BLaER1 (cell line): ENCODE measurements around the gene HNMT.

Experiments
- H3K27ac ChIP-seq: shearing (Covaris generic); formaldehyde crosslinking; 2 replicates; pipeline ENCODE4 v1.8.1; 2022
- H3K27me3 ChIP-seq: shearing (Covaris generic); formaldehyde crosslinking; 2 replicates; pipeline ENCODE4 v1.8.1; 2022
- H3K36me3 ChIP-seq: shearing (Covaris generic); formaldehyde crosslinking; 2 replicates; pipeline ENCODE4 v1.8.1; 2022
- H3K4me1 ChIP-seq: shearing (Covaris generic); formaldehyde crosslinking; 2 replicates; pipeline ENCODE4 v1.8.1; 2022
- H3K4me2 ChIP-seq: shearing (Covaris generic); formaldehyde crosslinking; 2 replicates; pipeline ENCODE4 v1.8.1; 2022
- H3K4me3 ChIP-seq: shearing (Covaris generic); formaldehyde crosslinking; 2 replicates; pipeline ENCODE4 v1.8.1; 2022
- H3K9ac ChIP-seq: shearing (Covaris generic); formaldehyde crosslinking; 2 replicates; pipeline ENCODE4 v1.8.1; 2022
- H3K9me3 ChIP-seq: shearing (Covaris generic); formaldehyde crosslinking; 2 replicates; pipeline ENCODE4 v1.8.1; 2022
- H4K20me1 ChIP-seq: shearing (Covaris generic); formaldehyde crosslinking; 2 replicates; pipeline ENCODE4 v1.8.1; 2022
- Cebpa-rat ChIP-seq: shearing (Covaris generic); IDR thresholded peaks from 2 replicates; pipeline ENCODE4 v1.8.1; 2022

Gene HNMT

DNA sequence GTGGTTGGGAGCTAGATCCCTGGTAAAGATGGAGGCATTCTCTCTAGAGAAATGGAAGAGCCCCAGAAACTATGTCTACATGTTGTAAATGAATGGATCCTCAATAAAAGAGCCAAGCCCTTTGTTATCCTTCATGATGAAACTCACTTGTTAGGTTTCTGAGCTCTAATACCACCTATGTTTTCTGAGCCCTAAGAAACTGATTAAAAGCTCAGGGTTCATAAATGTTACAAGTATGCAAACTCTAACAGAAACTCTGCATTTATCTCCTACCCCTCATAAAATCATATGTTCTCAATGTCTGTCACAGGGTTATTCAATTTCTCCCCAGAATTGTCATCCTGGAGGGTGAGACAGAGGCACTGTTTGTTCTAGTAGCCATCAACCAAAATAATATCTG lies 18.0 kb upstream of the HNMT start:
- H3K27ac ChIP-seq, result no peak overlapping the region
- no peak overlapping the region for H3K4me3 ChIP-seq
- no peak overlapping the region for H3K4me2 ChIP-seq
- H4K20me1 ChIP-seq, result no peaks in the 10 kb centered on the region
- H3K9me3 ChIP-seq, result no peaks in the 10 kb centered on the region
- H3K36me3 ChIP-seq, result no peaks in the 10 kb centered on the region
- no peaks in the 10 kb centered on the region for H3K4me1 ChIP-seq
- TF ChIP-seq Cebpa-rat, result no peak
- no peak overlapping the region for H3K9ac ChIP-seq
- no peaks in the 10 kb centered on the region for H3K27me3 ChIP-seq

DNA sequence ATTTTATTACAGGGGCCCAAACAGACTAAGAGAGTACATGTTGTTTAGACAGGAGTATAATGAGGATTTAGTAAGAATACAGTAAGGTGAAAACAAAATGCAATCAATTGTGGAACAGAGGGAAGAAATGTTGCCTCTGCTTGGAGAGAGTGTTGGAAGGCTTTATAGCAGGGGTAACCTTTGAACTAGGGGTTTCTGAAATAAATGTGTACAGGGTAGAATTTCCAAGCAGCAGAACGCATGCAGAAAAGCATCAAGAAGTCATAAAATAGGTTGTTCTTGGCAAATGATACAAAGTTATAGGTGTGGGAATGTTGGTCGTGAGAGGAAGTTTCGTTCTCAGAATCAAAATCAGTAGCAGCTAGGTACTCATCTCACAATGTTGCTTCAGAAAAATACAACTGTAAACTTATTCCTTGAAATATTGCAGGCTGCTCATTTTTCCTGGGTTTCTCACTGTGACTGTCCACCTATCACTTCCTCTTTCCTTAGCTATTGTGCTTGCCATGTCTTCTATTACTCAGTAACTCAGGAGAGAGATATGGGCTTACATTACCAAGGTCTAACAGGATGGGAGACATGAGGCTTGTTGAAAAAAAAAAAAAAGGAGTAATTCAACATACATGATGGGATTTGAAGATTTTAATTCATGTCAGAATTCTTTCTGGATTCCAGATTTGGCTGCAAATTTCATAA lies 17.1 kb upstream of the HNMT start:
- no peaks in the 10 kb centered on the region for H3K36me3 ChIP-seq
- H3K27ac ChIP-seq, result no peak overlapping the region
- no peaks in the 10 kb centered on the region for H3K9me3 ChIP-seq
- no peak overlapping the region for H3K4me3 ChIP-seq
- H3K4me2 ChIP-seq, result no peak overlapping the region
- H3K27me3 ChIP-seq, result no peaks in the 10 kb centered on the region
- H3K9ac ChIP-seq, result no peak overlapping the region
- no peaks in the 10 kb centered on the region for H4K20me1 ChIP-seq
- no peaks in the 10 kb centered on the region for H3K4me1 ChIP-seq
- no peak for TF ChIP-seq Cebpa-rat

DNA sequence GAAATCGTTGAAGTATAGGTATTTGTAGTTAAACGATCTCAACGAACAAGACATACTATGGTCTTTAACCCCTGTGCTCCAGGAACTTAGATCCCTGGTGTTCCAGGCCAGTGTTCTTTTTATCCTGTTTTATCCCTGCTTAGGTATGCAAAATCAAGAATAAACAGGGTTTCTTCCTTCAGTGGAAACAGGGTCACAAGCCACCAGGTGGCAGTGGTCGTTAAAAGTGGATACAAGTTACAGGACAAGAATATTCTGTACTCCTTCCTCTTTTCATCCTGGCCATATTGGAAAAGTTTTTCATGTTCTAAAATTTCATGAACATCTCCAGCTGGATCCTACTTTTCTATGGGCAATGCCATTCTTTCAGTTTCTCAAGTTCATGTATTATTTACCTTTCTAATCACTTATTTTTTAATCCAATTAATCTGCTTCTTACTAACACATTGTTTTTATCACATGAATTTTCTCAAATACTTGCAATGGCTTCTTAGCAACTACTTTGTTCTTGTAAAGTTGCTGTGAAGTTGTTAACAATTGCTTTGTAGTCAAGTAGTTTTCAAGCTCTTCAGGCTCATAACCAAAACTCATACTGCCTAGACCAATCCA lies 16.4 kb upstream of the HNMT start:
- H3K27ac ChIP-seq, result no peak overlapping the region
- H3K9me3 ChIP-seq, result no peaks in the 10 kb centered on the region
- H4K20me1 ChIP-seq, result no peaks in the 10 kb centered on the region
- H3K36me3 ChIP-seq, result no peaks in the 10 kb centered on the region
- H3K4me2 ChIP-seq, result no peak overlapping the region
- no peaks in the 10 kb centered on the region for H3K4me1 ChIP-seq
- no peaks in the 10 kb centered on the region for H3K27me3 ChIP-seq
- TF ChIP-seq Cebpa-rat, result no peak
- no peak overlapping the region for H3K4me3 ChIP-seq
- H3K9ac ChIP-seq, result no peak overlapping the region

DNA sequence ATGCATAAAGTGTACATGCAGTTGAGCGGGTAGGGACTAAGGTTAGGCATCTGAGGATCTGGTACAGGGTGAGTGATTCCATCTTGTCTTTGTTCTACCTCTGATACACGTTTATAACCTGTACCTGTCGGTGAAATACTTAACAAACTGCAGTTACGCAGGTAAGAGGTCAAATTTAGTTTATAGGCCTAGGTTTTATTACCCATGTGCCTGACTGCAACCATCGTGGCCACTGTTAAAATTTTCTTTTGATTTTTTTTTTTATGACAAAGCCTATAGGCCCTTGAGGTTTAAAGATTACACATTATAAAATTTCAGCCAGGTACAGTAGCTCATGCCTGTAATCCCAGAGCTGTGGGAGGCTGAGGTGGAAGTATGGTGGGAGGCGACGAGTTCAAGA lies 15.4 kb upstream of the HNMT start:
- Histone ChIP-seq H3K27ac (no peak overlapping the region), H4K20me1 (no peaks in the 10 kb centered on the region), H3K27me3 (no peaks in the 10 kb centered on the region), H3K36me3 (no peaks in the 10 kb centered on the region), H3K9ac (no peak overlapping the region), H3K4me3 (no peak overlapping the region), H3K4me1 (no peaks in the 10 kb centered on the region), H3K4me2 (no peak overlapping the region), H3K9me3 (no peaks in the 10 kb centered on the region)
- TF ChIP-seq Cebpa-rat, result no peak

DNA sequence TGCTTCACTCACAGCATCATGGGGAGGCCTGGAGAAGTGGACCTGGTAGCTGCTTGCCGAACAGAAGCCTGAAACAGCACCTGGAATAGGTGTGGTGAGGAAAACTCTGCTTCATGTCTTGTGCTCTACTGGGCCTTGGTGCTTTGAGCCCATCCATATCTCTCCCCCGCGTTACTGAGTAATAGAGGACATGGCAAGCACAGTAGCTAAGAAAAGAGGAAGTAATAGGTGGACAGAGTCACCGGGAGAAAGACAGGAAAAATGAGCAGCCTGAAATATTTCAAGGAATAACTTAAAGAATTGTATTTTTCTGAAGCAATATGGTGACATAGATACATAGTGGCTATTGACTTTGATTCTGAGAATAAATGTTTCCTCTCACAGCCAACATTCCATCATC lies 14.0 kb upstream of the HNMT start:
- Histone ChIP-seq H3K4me3 (no peak overlapping the region), H3K27me3 (no peaks in the 10 kb centered on the region), H3K36me3 (no peaks in the 10 kb centered on the region), H3K9me3 (no peaks in the 10 kb centered on the region), H3K4me1 (no peaks in the 10 kb centered on the region), H3K4me2 (no peak overlapping the region), H4K20me1 (no peaks in the 10 kb centered on the region), H3K9ac (no peak overlapping the region), H3K27ac (no peak overlapping the region)
- TF ChIP-seq Cebpa-rat, result no peak

DNA sequence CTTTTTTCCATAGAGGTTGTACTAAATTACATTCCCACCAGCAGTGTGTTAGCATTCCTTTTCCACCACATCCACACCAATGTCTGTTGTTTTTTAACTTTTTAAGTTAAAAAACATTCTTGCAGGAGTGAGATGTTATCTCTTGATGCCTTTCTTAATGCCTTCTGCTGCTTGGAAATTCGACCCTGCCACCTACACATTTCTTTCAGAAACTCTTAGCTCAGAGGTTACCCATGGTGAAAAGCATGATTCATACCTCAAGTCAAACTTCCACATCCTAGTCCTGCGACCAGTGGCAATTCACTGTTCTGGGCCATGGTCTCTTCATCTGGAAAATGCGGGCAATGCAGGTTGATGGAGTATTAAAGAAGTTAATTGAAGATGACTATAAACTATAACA lies 12.7 kb upstream of the HNMT start:
- no peaks in the 10 kb centered on the region for H3K27me3 ChIP-seq
- H3K27ac ChIP-seq, result no peak overlapping the region
- H3K4me1 ChIP-seq, result no peaks in the 10 kb centered on the region
- no peak overlapping the region for H3K9ac ChIP-seq
- no peaks in the 10 kb centered on the region for H3K36me3 ChIP-seq
- no peak overlapping the region for H3K4me3 ChIP-seq
- no peaks in the 10 kb centered on the region for H3K9me3 ChIP-seq
- no peaks in the 10 kb centered on the region for H4K20me1 ChIP-seq
- no peak for TF ChIP-seq Cebpa-rat
- H3K4me2 ChIP-seq, result no peak overlapping the region

DNA sequence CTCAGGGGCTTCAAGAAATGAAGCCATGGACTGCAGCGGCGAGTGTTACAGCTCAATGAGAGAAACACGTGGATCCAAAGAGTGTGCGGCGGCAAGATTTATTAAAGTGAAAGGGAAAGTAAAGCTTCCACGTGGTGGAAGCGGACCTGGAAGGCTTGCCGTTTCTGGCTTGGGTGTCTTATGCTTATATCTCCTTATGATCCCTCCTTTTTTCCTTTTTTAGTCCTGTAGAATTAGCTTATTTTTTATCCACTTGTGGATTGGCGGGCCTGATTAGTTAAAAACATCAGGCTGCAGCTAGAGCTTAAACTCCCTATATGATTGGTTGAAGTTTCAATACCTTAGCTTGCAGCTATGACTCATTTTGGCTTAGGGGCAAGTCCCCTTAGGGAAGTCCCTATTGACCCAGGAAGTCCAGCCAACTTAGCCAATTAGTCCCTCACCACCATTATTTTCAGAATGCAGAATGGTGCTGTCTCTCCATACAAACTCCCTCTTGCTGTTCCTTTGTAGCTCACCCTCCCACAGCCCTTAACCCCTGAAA lies 11.6 kb upstream of the HNMT start:
- no peaks in the 10 kb centered on the region for H3K4me1 ChIP-seq
- no peak overlapping the region for H3K4me2 ChIP-seq
- no peak overlapping the region for H3K9ac ChIP-seq

DNA sequence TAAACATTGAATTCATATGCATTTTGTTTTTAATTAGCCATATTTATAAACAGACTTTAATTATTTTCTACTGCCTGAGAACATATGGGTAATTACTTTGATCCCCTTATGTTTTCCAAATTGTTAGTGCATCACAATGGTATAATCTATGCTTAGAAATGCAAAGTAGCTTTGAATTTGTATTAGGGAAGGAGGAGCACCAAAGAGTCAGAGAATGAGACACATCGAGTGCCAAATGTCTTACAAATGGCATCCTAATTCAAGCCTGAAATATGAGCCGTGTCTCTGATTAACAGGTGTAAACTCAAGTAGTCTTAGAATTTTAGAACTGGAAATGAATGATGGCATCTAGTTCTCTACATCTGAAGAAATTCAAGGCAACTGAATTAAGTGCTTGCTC lies 8.7 kb upstream of the HNMT start:
- Histone ChIP-seq H3K27ac (no peak overlapping the region), H3K4me2 (no peak overlapping the region), H3K9ac (no peak overlapping the region), H3K27me3 (no peaks in the 10 kb centered on the region), H3K4me3 (no peak overlapping the region), H3K9me3 (no peaks in the 10 kb centered on the region), H3K36me3 (no peaks in the 10 kb centered on the region), H4K20me1 (no peaks in the 10 kb centered on the region), H3K4me1 (no peaks in the 10 kb centered on the region)
- no peak for TF ChIP-seq Cebpa-rat

More for the DNA sequence above, 11.6 kb upstream of the HNMT start:
- TF ChIP-seq Cebpa-rat, result no peak
- Histone ChIP-seq H3K27ac (no peak overlapping the region), H3K9me3 (no peaks in the 10 kb centered on the region), H4K20me1 (no peaks in the 10 kb centered on the region), H3K4me3 (no peak overlapping the region), H3K36me3 (no peaks in the 10 kb centered on the region), H3K27me3 (no peaks in the 10 kb centered on the region)

DNA sequence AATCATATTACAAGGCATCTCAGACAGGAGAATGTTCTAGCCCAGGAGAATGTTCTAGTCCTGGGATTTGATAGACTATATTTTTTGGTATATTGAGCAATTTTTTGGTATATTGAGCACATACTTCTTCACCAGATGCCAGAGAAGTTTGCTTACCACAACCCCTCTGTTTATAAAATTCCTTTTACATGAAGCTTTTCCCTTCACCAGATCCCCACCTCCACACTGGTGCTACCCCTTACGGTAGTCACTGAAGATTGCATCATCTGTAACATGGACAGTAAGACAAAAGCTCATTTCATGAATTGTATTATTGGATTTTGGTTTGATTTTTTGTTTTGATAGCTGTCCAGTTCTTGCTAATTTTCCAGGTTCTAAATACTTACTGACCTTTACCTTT lies 7.2 kb upstream of the HNMT start:
- Histone ChIP-seq H3K9me3 (no peaks in the 10 kb centered on the region), H3K36me3 (no peaks in the 10 kb centered on the region), H3K27me3 (no peaks in the 10 kb centered on the region), H3K4me1 (no peaks in the 10 kb centered on the region), H3K27ac (no peak overlapping the region), H4K20me1 (no peaks in the 10 kb centered on the region), H3K9ac (no peak overlapping the region), H3K4me2 (no peak overlapping the region), H3K4me3 (no peak overlapping the region)
- TF ChIP-seq Cebpa-rat, result no peak

DNA sequence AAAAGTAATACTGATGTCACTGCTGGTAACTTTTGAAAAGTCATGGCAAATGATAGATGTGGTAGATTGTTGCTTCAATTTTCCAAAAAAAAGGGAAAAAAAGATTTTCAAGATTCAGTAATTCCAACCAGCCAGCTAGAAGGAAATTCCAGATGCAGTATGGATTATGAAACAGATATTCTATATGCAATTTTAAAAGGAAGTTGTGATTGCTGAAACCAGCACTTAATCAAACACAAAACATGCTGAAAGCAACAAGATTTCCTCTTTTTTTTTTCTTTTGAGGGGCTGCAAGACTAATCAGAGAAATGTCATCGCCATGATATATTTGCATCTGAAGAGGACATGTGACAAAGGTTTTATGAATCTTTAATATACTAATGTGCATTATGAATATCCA lies 5.1 kb upstream of the HNMT start:
- Histone ChIP-seq H3K27ac (no peak overlapping the region), H3K4me3 (no peak overlapping the region), H4K20me1 (no peaks in the 10 kb centered on the region), H3K9me3 (no peaks in the 10 kb centered on the region), H3K9ac (no peak overlapping the region), H3K4me1 (no peaks in the 10 kb centered on the region), H3K27me3 (no peaks in the 10 kb centered on the region), H3K4me2 (no peak overlapping the region), H3K36me3 (no peaks in the 10 kb centered on the region)
- TF ChIP-seq Cebpa-rat, result no peak
